H1 (cell line): ENCODE measurements around the gene KLHL18. TPM values are rescaled to one million over a fixed set of nuclear protein-coding genes. Genes with fewer than 3 reads are reported as not detected.

Source experiments
- CTCF ChIA-PET: fragments of 300-600 bp; sonication (Branson Sonifier 250); formaldehyde crosslinking; loops from one replicate; lab custom pipeline; 2021; ENCODE audit not compliant: partially characterized antibody; lab: Charles Lee
- POLR2A ChIA-PET: fragments of 300-600 bp; sonication (Branson Sonifier 250); formaldehyde crosslinking; loops from one replicate; lab custom pipeline; 2021; ENCODE audit warnings: inconsistent platforms; ENCODE audit not compliant: partially characterized antibody; lab: Charles Lee
- DNase-seq, 2 experiments: peaks; one replicate each; pipeline versions ENCODE4 v3.0.0 to v3.0.0-alpha.2; 2010 to 2022; ENCODE audit warnings: low spot score in 2 of 2, low read depth in 1 of 2, mixed read lengths in 1 of 2
- FAIRE-seq: peaks from 2 replicates; lab custom pipeline; 2011; peaks lifted over from hg19 to GRCh38; lab: Jason Lieb, UNC
- H2AFZ ChIP-seq: 2 replicates; pipeline ENCODE4 v1.8.1; 2012; ENCODE audit warnings: low read length, inconsistent platforms
- H2AK5ac ChIP-seq: 2 replicates; pipeline ENCODE4 v1.6.1; 2013; ENCODE audit warnings: low read depth, low read length
- H2BK120ac ChIP-seq: replicated peaks from 2 replicates; pipeline ENCODE3; 2013; ENCODE audit warnings: low read depth, low read length, inconsistent platforms
- H2BK12ac ChIP-seq: 2 replicates; pipeline ENCODE4 v1.6.1; 2013; ENCODE audit warnings: low read depth, low read length
- H2BK15ac ChIP-seq: 2 replicates; pipeline ENCODE4 v1.6.1; 2013; ENCODE audit warnings: low read length
- H2BK20ac ChIP-seq: 2 replicates; pipeline ENCODE4 v1.6.1; 2013; ENCODE audit warnings: low read length
- H2BK5ac ChIP-seq: 2 replicates; pipeline ENCODE4 v1.6.1; 2013; ENCODE audit warnings: low read depth, low read length
- H3K14ac ChIP-seq: 2 replicates; pipeline ENCODE4 v1.6.1; 2013; ENCODE audit warnings: inconsistent platforms; ENCODE audit not compliant: insufficient read length
- H3K18ac ChIP-seq: 2 replicates; pipeline ENCODE4 v1.6.1; 2013; ENCODE audit warnings: low read length; ENCODE audit errors: extremely low read depth
- H3K23ac ChIP-seq: 2 replicates; pipeline ENCODE4 v1.6.1; 2013; ENCODE audit warnings: inconsistent platforms; ENCODE audit not compliant: insufficient read length
- H3K23me2 ChIP-seq: 2 replicates; pipeline ENCODE4 v1.6.1; 2013; ENCODE audit warnings: low read depth, low read length
- H3K27ac ChIP-seq: 2 replicates; pipeline ENCODE4 v1.6.1; 2011; ENCODE audit warnings: low read depth, low read length, inconsistent platforms
- H3K27me3 ChIP-seq, 4 experiments: replicated peaks in 1 of 4; 1 replicate in 1 of 4; 2 replicates in 3 of 4; pipeline versions ENCODE4 v1.6.1 to v1.8.1; 2011 to 2013; ENCODE audit warnings: low read length in 3 of 4, mild to moderate bottlenecking in 3 of 4, inconsistent platforms in 2 of 4, mixed read lengths in 2 of 4, moderate library complexity in 1 of 4; ENCODE audit not compliant: control insufficient read depth in 3 of 4, insufficient read depth in 3 of 4; ENCODE audit errors: extremely low read depth in 1 of 4
- H3K36me3 ChIP-seq, 4 experiments: 2 replicates each; pipeline versions ENCODE4 v1.6.1 to v1.8.1; 2011 to 2013; ENCODE audit warnings: mild to moderate bottlenecking in 4 of 4, low read length in 3 of 4, moderate library complexity in 2 of 4, control low read depth in 1 of 4, inconsistent platforms in 1 of 4; ENCODE audit not compliant: insufficient read depth in 4 of 4, control insufficient read depth in 2 of 4
- H3K4ac ChIP-seq: replicated peaks from 2 replicates; pipeline ENCODE3; 2013; ENCODE audit warnings: low read length, low read depth, mixed read lengths, inconsistent platforms; ENCODE audit not compliant: insufficient read length
- H3K4me1 ChIP-seq, 4 experiments: replicated peaks in 1 of 4; 1 replicate in 1 of 4; 2 replicates in 3 of 4; pipeline versions ENCODE4 v1.6.1 to v1.8.1; 2011 to 2013; ENCODE audit warnings: low read length in 3 of 4, inconsistent platforms in 2 of 4, mixed read lengths in 1 of 4; ENCODE audit not compliant: insufficient read depth in 4 of 4, control insufficient read depth in 3 of 4
- H3K4me2 ChIP-seq, 2 experiments: 2 replicates each; pipeline versions ENCODE4 v1.6.1 to v1.8.1; 2011 to 2013; ENCODE audit warnings: low read depth in 2 of 2, low read length in 2 of 2, control low read depth in 1 of 2, inconsistent platforms in 1 of 2, mild to moderate bottlenecking in 1 of 2; ENCODE audit not compliant: insufficient read depth in 1 of 2
- H3K4me3 ChIP-seq, 4 experiments: fragments of 200-600, 300-600 bp in 1 of 4; sonication (generic), shearing (Covaris generic), sonication (Bioruptor Twin) in 1 of 4; 2 replicates each; pipeline versions ENCODE4 v1.5.1 to v1.8.1; 2011 to 2016; ENCODE audit warnings: low read length in 4 of 4, low read depth in 3 of 4, control low read depth in 2 of 4, inconsistent platforms in 2 of 4, mild to moderate bottlenecking in 2 of 4, mixed read lengths in 1 of 4, moderate library complexity in 1 of 4; ENCODE audit not compliant: insufficient read depth in 2 of 4; ENCODE audit errors: extremely low read depth in 1 of 4
- H3K56ac ChIP-seq: replicated peaks from 2 replicates; pipeline ENCODE3; 2013; ENCODE audit warnings: low read depth, mild to moderate bottlenecking, mixed read lengths, low read length, inconsistent platforms; ENCODE audit not compliant: insufficient read length
- H3K79me1 ChIP-seq: 2 replicates; pipeline ENCODE4 v1.6.1; 2013; ENCODE audit warnings: low read depth, low read length, control low read depth
- H3K79me2 ChIP-seq, 2 experiments: 2 replicates each; pipeline versions ENCODE4 v1.6.1 to v1.8.1; 2012 to 2013; ENCODE audit warnings: low read length in 2 of 2, mild to moderate bottlenecking in 2 of 2, inconsistent platforms in 1 of 2; ENCODE audit not compliant: insufficient read depth in 2 of 2, control insufficient read depth in 1 of 2
- H3K9ac ChIP-seq, 4 experiments: replicated peaks in 1 of 4; 1 replicate in 1 of 4; 2 replicates in 3 of 4; pipeline versions ENCODE4 v1.6.1 to v1.8.1; 2011 to 2013; ENCODE audit warnings: low read depth in 3 of 4, low read length in 3 of 4, control low read depth in 2 of 4, mild to moderate bottlenecking in 2 of 4, moderate library complexity in 2 of 4, inconsistent platforms in 1 of 4; ENCODE audit errors: extremely low read depth in 1 of 4
- H3K9me3 ChIP-seq, 2 experiments: 2 replicates each; pipeline versions ENCODE4 v1.6.1 to v1.8.1; 2012 to 2013; ENCODE audit warnings: mild to moderate bottlenecking in 2 of 2, moderate library complexity in 2 of 2, control low read depth in 1 of 2, inconsistent platforms in 1 of 2, low read depth in 1 of 2, low read length in 1 of 2, mixed read lengths in 1 of 2; ENCODE audit not compliant: insufficient read depth in 2 of 2
- H4K20me1 ChIP-seq, 2 experiments: replicated peaks in 1 of 2; 2 replicates each; pipeline versions ENCODE3 to v1.8.1; 2011 to 2013; ENCODE audit warnings: inconsistent platforms in 2 of 2, low read length in 2 of 2, mild to moderate bottlenecking in 1 of 2; ENCODE audit not compliant: insufficient read depth in 2 of 2, control insufficient read depth in 1 of 2
- H4K5ac ChIP-seq: 2 replicates; pipeline ENCODE4 v1.6.1; 2013; ENCODE audit warnings: low read length, low read depth, mixed read lengths, inconsistent platforms; ENCODE audit not compliant: insufficient read length
- H4K8ac ChIP-seq: 2 replicates; pipeline ENCODE4 v1.8.0; 2013; ENCODE audit warnings: mild to moderate bottlenecking, moderate library complexity, low read length, inconsistent platforms; ENCODE audit not compliant: insufficient read depth; ENCODE audit errors: extremely low read depth
- H4K91ac ChIP-seq: replicated peaks from 2 replicates; pipeline ENCODE3; 2013; ENCODE audit warnings: low read length, mixed read lengths, inconsistent platforms; ENCODE audit not compliant: insufficient read length
- EZH2 ChIP-seq: fragments of 200-600 bp; sonication (generic); IDR thresholded peaks from 2 replicates; pipeline ENCODE4 v1.7.1; 2012; ENCODE audit warnings: low read depth, mild to moderate bottlenecking, moderate library complexity, low read length, inconsistent platforms; ENCODE audit not compliant: severe bottlenecking
- JUND ChIP-seq: IDR thresholded peaks from 2 replicates; pipeline ENCODE4 v1.6.1; 2011; ENCODE audit warnings: mild to moderate bottlenecking, improper control_type of control experiment, low read length
- WGBS, 2 experiments: shearing (Covaris generic) in 1 of 2; methylation state at CpG; one replicate each; pipeline versions ENCODE4 v1.1.6 to v1.1.7; 2013 to 2015; ENCODE audit warnings: low lambda C conversion rate in 2 of 2, mixed read lengths in 2 of 2, inconsistent platforms in 1 of 2, low coverage in 1 of 2, missing lambda C conversion rate in 1 of 2; ENCODE audit not compliant: insufficient replicate concordance in 2 of 2, insufficient coverage in 1 of 2, insufficient read length in 1 of 2; ENCODE audit errors: extremely low coverage in 1 of 2, missing lambda C conversion rate in 1 of 2; 5-methylcytosine and 5-hydroxymethylcytosine counted together
- polyA plus RNA-seq, 7 experiments: library from polyadenylated mRNA; depleted of rRNA in 3 of 7; stranded (reverse) in 5 of 7; unstranded in 2 of 7; fragments of >200 nt in 5 of 7; fragments of 200-250 nt in 2 of 7; gene quantifications; 1 replicate in 5 of 7; 2 replicates in 1 of 7; 4 replicates in 1 of 7; pipeline versions ENCODE4 v1.2.1 to v1.2.3, GENCODE V29; 2011 to 2013; ENCODE audit warnings: missing spikeins in 2 of 7, mixed read lengths in 2 of 7
- total RNA-seq: library from RNA; stranded (reverse); fragmentation: NEBNext Ultra II Directional; extraction: Animal tissue kit (Norgen Biotek cat#: 25700); gene quantifications from 2 replicates; pipeline ENCODE4 v1.2.1, GENCODE V29; 2021

Gene KLHL18
- total and polyA plus RNA-seq, 2 of the 8 experiments (the other 6 are each of a cell fraction or from before 2014, with no cell fraction given): 19.9 to 31.7 TPM

- Histone ChIP-seq H3K23me2 (no peaks in the 10 kb centered on the region), H3K27me3 (no peaks in the 10 kb centered on the region), H2BK20ac (no peak overlapping the region), H3K4me2 (no peak overlapping the region), H3K79me2 (no peaks in the 10 kb centered on the region), H2BK120ac (no peak overlapping the region), H3K9me3 (no peaks in the 10 kb centered on the region), H3K14ac (no peak overlapping the region), H3K56ac (no peak overlapping the region), H3K27ac (no peak overlapping the region), H3K23ac (no peak overlapping the region), H3K79me1 (no peaks in the 10 kb centered on the region), H2BK12ac (no peak overlapping the region), H3K18ac (no peak overlapping the region), H4K8ac (no peak overlapping the region), H4K5ac (no peak overlapping the region), H3K4ac (no peak overlapping the region), H2BK15ac (no peak overlapping the region), H3K36me3 (peaks cover 7 to 15% (median 9%) of the 10 kb centered on the region in 4 experiments; a peak in 6 of 8 replicates), H2AK5ac (no peak overlapping the region), H2AFZ (no peak overlapping the region), H3K9ac (no peak overlapping the region), H3K4me1 (no peaks in the 10 kb centered on the region; a peak in 2 of 7 replicates), H2BK5ac (no peak overlapping the region), H4K20me1 (peaks cover 0 to 1% of the 10 kb centered on the region in 2 experiments), H3K4me3 (no peak overlapping the region), H4K91ac (no peak overlapping the region)
- TF ChIP-seq JUND (no peak), EZH2 (no peak)
- ChIA-PET POLR2A (interaction anchor here (0.6 kb wide), 1 partner anchor 29 kb away, joined by 3 read pairs; no protein-coding TSS in a partner anchor), CTCF (interaction anchor here (0.6 to 0.7 kb wide), 2 partner anchors 56 to 304 kb away, joined by 3 read pairs; no protein-coding TSS in a partner anchor)
- DNase-seq: no peak
- FAIRE-seq: no peak
- WGBS, 2 experiments: 93% methylated on average over 5 of the region's 5 CpGs; no CpG with 5 or more reads in 1 of the 2 experiments
Observed at GRCh38 chr3:47348411-47349154, 65.8 kb downstream of the KLHL18 start.
